PC-3 (cell line): ENCODE data around the gene JAZF1.

Experiments used
- CTCF ChIP-seq: fragments of 300-600 bp; sonication (generic); conservative IDR thresholded peaks from 2 replicates; pipeline ENCODE4 v1.5.1; 2017; ENCODE audit warnings: antibody characterized with exemption, low read depth, mild to moderate bottlenecking, low read length
- EZH2 ChIP-seq: fragments of 300-600 bp; sonication (generic); IDR thresholded peaks from one replicate; pipeline ENCODE4 v1.6.1; 2017; ENCODE audit warnings: antibody characterized with exemption, mild to moderate bottlenecking, low read length; ENCODE audit not compliant: unreplicated experiment
- EZH2phosphoT487 ChIP-seq: fragments of 300-600 bp; sonication (generic); IDR thresholded peaks from 2 replicates; pipeline ENCODE4 v1.6.1; 2018; ENCODE audit warnings: mild to moderate bottlenecking, antibody characterized with exemption, low read length, borderline replicate concordance

GRCh38 chr7:27921081-27921836 lies 259.3 kb downstream of the JAZF1 start:
- TF ChIP-seq CTCF (peak; percentile 82), EZH2phosphoT487 (no peak), EZH2 (no peak)
